T1000 (cell line): ENCODE results near the gene PRSS33.
A peak's percentile ranks its signal among the peaks of the same experiment; 100 is the strongest.

Source experiments
- DNase-seq: peaks from one replicate; lab custom pipeline; 2025; ENCODE audit warnings: mixed read lengths; lab: John Stamatoyannopoulos, UW

PRSS33 gene, protein sequence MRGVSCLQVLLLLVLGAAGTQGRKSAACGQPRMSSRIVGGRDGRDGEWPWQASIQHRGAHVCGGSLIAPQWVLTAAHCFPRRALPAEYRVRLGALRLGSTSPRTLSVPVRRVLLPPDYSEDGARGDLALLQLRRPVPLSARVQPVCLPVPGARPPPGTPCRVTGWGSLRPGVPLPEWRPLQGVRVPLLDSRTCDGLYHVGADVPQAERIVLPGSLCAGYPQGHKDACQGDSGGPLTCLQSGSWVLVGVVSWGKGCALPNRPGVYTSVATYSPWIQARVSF

DNA sequence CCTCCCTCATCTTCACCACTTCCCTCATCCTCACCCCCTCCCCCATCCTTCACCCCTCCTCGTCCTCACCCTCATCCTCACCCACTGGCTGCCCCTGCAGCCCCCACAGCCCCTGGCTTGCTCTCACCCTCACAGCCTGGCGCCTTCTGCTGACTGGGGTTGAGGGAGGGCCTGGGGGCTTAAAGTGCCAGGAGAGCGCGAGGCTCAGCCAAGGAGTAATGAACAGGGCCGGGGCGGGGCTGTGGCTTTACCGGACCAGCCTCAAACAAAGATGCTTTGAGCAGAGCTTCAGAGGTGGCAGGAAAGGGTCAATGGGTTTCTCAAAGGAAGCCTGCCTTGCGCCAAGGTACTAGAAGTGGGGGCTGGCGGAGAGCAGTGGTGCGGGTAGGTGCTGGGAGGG, at the start of gene PRSS33:
PRSS33 (minus strand) TSS at position 155 of the 400 bp plus-strand sequence. CDS start 1,013 bp downstream, outside the sequence.
- no peak for DNase-seq

DNA sequence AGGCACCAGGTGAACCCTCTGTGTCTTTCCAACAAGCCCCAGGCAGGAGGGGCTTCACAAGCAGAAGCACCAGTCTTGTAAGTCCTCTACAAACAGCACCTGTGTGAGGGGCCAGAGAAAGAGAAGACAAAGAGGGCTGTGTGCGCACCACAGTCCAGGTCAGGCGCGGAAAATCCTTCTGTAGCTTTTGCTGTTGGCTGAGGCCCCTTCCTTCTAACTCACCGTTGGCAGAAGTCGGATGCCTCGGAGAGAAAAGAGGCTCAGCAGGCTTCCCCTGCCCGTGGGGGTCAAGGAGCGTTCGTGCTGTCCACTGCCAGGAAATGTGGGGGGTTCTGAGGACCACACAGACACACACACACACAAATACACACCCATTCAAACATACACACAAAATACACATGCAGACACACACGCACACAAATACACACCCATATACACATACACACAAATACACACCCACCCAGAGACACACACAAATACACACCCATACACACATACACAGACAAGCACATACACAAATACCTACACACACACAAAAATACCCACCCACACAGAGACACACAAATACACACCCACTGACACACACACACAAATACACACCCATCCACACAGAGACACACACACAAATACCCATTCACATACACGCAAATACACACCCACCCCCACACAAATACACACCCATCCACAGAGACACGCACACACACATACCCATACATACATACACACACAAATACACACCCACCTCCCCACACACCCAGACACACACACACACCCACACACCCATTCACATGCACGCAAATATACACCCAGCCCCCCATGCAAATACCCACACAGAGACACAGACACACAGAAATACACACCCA, 49.5 kb upstream of the PRSS33 start:
- DNase-seq = no peak

DNA sequence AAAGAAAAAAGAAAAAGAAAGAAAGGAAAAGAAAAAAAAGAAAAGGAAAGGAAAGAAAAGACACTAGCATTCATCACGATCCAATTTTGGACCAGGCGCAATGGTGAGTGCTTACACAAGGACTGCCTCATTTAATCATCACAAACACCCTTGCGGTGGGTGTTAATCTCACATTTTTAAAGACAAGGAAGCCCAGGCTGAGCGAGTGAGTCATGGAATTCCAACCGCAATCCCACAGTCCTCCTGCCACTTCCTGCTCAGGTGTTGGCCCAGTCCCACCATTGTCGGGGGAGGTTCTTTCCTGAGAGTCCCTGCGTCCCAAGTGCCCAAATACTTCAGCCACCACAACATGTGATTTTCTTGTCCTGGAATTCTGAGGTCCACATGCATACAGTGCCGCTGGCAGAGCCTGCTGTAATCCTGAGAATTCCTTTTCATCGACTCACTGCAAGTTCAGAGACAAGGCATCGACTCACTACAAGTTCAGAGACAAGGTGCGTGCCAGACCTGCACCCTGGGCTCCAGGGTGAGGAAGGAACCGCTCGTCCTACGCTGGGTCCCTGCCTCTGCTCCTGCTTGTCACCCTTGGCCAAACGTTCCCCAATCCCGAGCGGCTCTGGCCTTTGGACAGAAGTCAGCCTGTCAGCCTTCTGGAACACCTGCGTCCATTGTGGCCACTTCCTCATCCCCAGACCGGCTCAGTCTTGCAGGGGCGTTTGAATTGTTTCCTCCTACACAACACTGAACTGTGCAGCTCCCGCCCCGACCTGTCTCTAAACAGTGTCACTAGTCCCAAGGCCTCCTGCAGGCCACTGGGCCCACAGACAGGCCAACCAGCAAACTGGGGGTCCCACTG, 48.5 kb upstream of the PRSS33 start:
- peak; percentile 81 for DNase-seq

DNA sequence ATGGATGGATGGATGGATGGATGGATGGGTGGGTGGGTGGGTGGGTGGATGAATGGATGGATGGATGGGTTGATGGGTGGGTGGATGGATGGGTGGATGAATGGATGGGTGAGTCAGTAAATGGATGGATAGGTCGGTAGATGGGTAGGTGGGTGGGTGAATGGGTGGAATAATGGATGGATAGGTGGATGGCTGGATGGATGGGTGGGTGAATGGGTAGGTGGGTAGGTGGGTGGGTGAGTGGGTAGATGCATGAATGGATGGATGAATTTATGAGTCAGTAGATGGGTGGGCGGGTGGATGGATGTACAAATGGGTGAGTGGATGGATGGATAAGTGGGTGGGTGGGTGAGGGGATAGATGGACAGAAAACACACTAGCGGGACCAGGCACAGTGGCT, 47.6 kb upstream of the PRSS33 start:
- no peak for DNase-seq

DNA sequence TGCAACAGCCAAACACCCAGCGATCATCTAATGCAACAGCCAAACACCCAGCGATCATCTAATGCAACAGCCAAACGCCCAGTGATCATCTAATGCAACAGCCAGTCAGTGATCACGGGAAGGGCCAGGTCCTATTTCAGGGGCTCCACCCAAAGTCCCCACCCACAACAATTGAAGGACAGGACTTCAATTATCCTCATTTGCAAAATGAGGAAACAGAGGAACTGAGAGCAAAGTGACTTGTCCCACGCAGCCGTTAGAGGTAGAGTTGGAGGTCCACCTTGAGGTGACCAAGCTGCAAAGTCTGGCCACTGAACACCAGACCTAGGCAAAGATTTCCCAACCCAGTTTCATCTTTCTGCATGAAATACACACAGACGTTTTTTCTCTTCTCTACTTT, 46.4 kb upstream of the PRSS33 start:
- DNase-seq = no peak

DNA sequence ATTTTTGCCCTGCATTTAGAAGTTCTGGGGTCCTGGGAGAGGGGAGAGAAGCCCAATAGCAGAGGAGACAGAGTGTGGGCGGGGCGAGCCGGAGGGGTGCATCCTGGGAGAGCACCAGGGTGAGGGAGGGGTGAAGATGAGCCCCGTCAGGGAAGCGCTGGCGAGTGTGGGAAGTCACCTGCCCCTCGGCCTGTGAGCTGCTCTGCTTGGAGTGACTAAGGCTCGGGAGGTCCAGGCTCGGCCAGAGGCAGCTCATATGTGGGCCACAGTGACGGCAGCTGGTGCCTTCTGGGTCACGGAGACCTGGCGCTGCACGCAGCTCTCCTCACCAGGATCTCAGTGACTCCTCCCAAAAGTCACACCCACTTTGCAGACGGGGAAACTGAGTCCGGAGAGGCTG, 43.8 kb upstream of the PRSS33 start:
- DNase-seq = no peak

DNA sequence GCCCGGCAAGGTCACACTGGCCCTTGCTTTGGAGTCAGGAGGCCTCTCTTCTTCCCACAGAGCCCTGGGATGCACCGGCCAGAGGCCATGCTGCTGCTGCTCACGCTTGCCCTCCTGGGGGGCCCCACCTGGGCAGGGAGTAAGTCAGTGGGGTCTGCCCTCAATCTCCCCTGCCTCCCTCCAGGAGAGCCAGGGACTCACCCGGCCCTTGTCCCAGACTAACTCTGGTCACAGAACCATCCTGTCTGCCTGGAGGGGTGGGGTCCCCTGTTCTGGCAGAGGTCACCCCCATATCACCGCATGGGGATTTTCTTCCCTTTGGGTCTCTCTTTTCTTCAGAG, 43.0 kb upstream of the PRSS33 start:
- no peak for DNase-seq

DNA sequence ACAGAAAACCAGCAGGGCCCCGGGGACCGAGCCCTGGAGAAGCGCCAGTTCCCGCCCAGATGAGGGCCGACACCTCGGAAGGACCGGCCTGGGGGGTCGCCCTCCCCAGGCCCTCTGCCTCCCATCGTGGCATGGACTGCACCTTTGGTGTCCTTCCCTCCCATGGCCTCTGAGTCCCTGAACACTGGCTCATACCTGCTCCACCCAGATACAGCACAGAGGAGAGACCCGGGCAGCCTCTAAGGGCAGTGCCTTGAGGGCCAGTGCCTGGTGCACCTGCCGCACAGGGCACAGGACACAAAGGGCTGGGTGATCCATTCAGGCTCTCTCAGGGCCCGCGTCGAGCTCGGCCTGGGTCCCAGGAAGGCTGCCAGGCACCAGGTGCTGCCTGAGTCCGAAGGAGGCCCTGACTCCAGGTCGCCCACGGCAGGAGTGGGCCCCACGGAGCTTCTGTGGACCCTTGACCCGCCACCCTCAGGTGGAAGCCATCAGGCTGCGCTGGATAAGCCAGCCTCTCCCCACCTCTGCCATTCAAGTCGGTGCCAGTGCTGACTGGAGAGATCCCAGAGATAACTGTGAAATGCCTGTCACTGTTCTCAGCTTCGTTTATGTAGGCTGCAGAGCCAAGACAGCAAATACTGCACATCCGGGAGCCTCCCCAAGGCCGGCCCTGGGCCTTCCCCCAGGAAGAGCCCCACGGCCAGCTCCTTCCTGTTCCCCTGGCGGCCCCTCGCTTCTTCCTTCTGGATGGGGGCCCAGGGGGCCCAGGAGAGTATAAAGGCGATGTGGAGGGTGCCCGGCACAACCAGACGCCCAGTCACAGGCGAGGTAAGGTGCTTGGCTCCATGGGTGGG, 42.4 kb upstream of the PRSS33 start, which contains the start of gene ZG16B:
ZG16B (plus strand) TSS at position 803 of the 854 bp plus-strand sequence. CDS start 139 bp downstream, outside the sequence.
- DNase-seq = no peak

DNA sequence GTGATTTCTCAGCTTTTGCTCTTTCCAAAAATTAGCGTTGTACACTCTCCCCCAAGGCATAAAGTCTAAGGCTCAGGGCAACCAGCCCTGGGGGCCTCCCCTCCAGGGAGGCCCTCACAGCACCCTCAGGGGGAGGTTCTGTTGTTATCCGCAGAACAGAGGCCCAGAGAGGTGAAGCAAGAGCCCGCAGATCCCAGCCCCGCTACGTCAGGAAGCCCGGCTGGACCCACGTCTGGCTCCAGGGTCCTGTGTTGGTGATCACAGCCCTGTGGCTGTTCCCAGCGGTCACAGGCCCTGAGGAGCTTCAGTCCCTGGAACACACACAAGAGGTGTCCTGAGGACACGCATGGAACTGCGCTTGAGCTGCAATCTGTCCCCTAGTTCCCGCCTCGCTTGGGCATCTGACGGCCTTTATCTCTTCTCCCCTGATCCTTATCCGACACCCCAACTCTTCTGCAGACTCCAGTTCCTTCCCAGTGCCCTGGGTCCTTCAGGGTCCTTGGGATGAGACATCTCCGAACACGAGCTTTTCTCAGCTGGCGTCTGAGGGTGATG, 41.6 kb upstream of the PRSS33 start:
- DNase-seq = no peak

DNA sequence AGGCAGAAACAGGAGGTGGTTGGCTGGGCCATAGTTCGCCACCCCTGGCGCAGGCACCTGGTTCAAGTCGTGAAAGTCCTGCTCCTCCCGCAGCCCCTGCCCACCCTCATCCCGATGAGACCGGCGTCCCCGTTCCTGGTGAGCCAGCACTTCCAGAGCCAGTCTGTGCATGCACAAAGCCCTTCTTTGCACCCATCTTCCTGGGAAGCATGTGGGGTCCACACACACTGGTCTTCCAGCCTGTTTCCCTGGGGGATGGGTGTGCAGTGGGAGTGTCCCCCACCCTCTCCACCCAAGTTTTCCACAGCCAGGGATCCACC, 41.1 kb upstream of the PRSS33 start:
- DNase-seq = no peak

DNA sequence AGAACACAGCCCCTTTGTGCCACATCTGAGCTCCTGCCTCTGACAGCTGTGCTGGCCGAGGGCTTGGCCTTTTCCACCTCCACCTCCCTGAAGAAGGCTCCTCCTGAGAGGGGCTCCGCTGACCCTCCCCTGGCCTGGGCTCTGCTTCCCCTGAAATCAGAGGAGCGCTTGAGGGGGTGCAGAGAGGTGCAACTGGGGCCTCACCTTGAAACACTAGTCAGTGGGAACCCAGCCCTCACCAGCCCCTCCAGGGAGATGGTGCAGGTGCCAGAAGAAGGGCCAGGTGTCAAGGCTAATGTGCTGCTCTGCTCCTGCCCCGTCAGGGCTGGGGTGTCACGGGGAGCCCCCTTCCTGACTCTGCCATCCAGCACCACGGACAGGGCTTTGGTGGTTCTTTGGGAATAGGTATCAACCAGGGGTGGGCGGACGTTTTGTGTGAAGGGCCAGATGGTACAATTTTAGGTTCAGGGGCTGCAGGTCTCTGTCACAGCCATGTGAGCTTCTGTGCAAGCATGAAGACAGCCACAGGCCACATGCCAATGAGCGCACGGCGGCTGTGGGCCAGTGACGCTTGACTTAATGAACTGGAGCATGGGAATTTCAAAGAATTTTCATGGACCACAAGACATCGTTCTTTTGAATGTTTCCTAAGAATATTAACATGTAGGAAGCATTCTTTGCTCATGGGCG, 40.6 kb upstream of the PRSS33 start:
- DNase-seq = no peak

DNA sequence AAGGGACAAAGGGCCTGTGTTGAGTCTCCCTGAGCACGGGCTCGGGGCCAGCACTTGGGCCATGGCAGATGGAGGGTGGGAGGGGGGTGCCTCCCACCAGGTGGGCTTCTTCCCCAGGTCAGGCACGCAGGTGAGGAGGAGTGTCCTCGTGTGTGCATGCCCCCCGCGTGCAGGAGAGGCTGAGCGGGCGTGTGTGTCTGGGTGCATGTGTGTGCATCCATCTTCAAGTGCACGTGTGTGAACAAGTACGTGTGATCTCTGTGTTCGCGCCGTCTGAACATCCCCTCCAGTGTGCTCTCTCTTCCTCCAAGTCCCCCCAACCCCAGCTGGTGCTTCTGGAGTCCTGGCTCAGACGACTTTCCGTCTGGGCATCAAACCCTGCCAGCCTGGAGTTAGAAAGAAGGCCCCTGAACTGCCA, 40.0 kb upstream of the PRSS33 start:
- no peak for DNase-seq

DNA sequence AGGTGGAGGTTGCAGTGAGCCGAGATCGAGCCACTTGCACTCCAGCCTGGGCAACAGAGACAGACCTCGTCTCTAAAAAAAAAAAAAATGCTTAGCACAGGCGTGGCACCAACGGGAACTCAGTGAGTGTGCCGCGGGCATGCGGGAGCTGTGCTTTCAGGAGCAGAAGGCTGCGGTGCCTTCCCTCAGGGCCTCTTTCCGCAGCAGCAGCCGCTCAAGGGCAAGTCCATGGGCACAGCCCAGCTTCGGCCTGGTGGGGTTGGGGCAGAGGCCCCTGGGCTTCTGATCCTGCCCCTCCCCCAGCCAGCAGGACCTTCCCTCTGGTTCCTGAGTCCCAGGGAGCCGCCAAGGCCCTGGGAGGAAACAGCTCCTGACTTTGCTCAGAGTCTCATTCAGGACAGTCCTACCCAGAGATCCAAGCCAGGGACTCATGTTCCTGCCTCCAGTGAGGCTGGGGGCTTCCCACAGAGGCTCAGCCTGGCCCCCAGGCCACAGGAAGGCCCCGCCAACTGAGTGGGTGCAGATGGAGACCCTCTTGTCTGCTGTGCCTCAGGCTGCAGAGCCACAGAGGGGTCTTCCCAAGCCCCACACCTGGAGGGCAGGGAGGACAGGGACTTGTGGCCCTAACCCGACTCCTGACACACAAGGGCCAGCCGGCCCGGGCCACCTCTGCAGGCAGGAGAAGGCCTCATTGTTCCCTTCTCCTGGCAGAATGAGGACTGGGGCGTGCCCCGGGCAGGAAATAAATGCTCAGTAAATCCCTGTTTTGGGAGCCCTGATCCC, 39.4 kb upstream of the PRSS33 start:
- no peak for DNase-seq

DNA sequence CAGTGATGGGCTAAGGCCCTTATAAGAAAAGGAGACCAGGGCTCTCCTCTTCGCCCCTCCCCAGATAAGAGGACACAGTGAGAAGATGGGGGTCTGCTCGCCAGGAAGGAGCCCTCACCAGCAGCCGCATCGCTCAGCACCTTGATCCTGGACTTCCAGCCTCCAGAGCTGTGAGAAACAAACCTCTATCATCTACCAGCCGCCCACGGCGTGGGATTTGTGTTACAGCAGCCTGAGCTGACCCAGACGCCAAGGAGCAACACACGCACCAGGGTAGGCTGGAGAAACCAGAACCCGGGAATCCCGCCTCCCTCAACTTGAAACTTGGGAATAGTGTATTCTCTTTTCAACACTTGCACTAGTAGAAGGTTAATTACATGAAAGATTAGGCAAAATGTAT, 38.5 kb upstream of the PRSS33 start:
- DNase-seq = no peak

DNA sequence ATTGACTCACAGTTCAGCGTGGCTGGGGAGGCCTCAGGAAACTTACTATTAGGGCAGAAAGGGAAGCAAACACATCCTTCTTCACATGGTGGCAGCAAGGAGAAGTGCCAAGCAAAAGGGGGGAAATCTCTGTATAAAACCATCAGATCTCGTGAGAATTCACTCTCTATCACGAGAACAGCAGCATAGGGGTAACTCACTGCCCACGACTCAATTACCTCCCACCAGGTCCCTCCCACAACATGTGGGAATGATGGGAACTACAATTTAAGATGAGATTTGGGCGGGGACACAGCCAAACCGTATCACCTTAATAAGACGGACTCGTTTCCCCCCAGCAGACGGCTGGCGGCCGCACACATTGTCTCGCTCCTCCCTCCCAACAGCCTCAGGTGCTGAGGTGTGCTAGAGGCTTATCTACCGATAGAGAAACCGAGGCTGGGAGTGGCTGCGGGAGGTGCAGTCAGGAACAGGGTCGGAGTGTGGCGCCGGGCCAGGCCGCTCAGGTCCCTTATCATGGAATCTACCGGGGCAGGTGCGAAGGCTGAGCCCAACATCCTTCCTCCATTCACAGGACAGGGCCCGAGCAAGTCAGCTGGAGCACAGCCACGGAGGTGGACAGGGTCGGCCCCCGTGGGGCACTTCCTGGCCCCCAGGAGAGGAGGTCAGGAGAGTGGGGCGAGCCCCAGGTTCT, 37.8 kb upstream of the PRSS33 start:
- DNase-seq = no peak

DNA sequence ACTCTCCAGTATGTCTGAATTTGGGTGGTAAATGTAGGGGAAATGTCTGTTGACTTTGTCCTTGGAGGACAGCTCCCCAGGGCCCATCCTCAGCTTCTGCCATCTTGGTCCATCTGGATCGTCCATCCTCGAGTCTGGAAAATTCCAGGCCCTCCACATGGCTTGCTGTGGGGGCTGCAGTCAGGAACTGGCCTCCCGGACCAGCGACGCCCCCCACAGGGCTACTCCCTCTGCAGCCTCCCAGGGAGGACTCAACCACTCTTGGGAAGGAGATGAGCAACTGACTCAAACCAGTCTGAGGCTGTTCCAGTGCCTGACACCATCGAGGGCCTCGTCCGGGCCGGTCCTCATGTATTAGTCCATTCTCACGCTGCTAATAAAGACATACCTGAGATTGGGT, 37.3 kb upstream of the PRSS33 start:
- no peak for DNase-seq

DNA sequence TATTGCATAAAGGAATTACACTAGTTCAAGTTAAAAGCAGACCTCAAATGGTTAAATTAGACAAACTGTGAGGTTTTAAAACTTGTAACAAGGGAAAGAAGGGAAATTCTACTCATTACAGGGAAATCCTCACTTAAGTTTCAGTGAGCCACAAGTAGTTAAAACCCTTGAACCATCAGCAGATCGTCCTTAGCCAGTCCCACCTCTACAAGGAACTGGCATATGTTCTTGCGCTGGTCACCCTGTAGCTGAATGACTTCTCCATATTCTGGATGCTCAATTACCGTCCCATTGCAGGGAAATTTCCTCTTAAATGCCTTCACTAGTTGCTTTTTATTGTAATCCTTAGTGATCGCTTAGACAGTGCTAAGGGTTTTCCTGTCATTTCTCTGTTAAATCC, 35.1 kb upstream of the PRSS33 start:
- no peak for DNase-seq

DNA sequence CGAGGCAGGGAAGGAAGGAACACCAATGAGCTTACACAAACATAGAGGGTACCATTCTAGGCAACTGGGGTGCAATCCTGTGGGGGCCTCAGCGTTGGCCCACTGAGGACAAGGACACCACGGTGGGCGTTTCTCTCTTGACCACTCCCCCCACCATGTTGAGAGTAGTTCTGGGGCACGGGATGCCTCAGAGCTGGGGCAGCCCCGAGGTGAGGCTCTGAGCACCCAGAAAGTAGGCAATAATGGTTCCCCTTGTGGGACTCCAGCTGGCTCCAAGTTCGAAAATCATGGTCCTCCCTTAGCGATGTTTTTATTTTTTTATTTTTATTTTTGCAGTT, 34.8 kb upstream of the PRSS33 start:
- DNase-seq = no peak

DNA sequence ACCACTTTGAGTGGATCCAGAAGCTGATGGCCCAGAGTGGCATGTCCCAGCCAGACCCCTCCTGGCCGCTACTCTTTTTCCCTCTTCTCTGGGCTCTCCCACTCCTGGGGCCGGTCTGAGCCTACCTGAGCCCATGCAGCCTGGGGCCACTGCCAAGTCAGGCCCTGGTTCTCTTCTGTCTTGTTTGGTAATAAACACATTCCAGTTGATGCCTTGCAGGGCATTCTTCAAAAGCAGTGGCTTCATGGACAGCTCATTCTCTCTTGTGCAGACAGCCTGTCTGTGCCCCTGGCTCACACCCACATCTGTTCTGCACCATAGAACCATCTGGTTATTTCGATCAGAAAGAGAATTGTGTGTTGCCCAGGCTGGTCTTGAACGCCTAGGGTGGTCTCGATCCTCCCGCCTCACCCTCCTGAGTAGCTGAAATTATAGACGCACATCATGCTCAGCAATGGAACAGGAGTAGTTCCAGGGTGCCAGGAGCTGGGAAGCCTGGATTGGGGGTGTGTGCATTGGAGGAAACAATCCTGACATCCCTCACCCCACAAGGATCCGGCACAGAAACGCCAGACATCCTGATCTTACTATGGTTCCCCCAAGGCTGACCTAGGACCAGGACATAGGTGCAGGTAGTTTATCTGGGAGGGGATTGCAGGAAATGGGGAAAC, 34.3 kb upstream of the PRSS33 start:
- DNase-seq = no peak
